Measurements from ENCODE around the gene SLC6A13. TPM values are rescaled to one million over a fixed set of nuclear protein-coding genes. Genes with fewer than 3 reads are reported as not detected.

SLC6A13 gene
- total RNA-seq, 1 donor from 2014 or later: 0.91 TPM

GRCh38 chr12:207804-208203 is 54.8 kb downstream of the SLC6A13 start:
- no peak for DNase-seq
- TF ChIP-seq CTCF (IDR thresholded peaks at IDR 0.05; ENCODE audit: partially characterized antibody, unreplicated experiment): no peak
- H3K27me3 Mint-ChIP-seq (ENCODE audit: unreplicated experiment): peaks cover 11% of the 10 kb centered on the region
- H3K27ac Mint-ChIP-seq (ENCODE audit: unreplicated experiment): no peak overlapping the region
- H3K4me3 Mint-ChIP-seq (ENCODE audit: unreplicated experiment): no peak overlapping the region
- peaks cover 5% of the 10 kb centered on the region for H3K36me3 Mint-ChIP-seq (ENCODE audit: unreplicated experiment)
- H3K9me3 Mint-ChIP-seq (ENCODE audit: unreplicated experiment): peaks cover 6% of the 10 kb centered on the region
- peaks cover 7% of the 10 kb centered on the region for H3K4me1 Mint-ChIP-seq (ENCODE audit: low read depth, unreplicated experiment)

GRCh38 chr12:206746-207440 is 55.7 kb downstream of the SLC6A13 start:
- peaks cover 3% of the 10 kb centered on the region for H3K4me1 Mint-ChIP-seq (ENCODE audit: low read depth, unreplicated experiment)
- H3K27ac Mint-ChIP-seq (ENCODE audit: unreplicated experiment): no peak overlapping the region
- H3K4me3 Mint-ChIP-seq (ENCODE audit: unreplicated experiment): no peak overlapping the region
- TF ChIP-seq CTCF (IDR thresholded peaks at IDR 0.05; ENCODE audit: partially characterized antibody, unreplicated experiment): no peak
- H3K27me3 Mint-ChIP-seq (ENCODE audit: unreplicated experiment): peaks cover 12% of the 10 kb centered on the region
- peaks cover 13% of the 10 kb centered on the region for H3K36me3 Mint-ChIP-seq (ENCODE audit: unreplicated experiment)
- DNase-seq: no peak
- peaks cover 6% of the 10 kb centered on the region for H3K9me3 Mint-ChIP-seq (ENCODE audit: unreplicated experiment)

- no peak for DNase-seq
- no peaks in the 10 kb centered on the region for H3K4me1 Mint-ChIP-seq (ENCODE audit: low read depth, unreplicated experiment)
- H3K36me3 Mint-ChIP-seq (ENCODE audit: unreplicated experiment): peaks cover 12% of the 10 kb centered on the region
- H3K27me3 Mint-ChIP-seq (ENCODE audit: unreplicated experiment): peaks cover 13% of the 10 kb centered on the region
- H3K4me3 Mint-ChIP-seq (ENCODE audit: unreplicated experiment): no peak overlapping the region
- H3K9me3 Mint-ChIP-seq (ENCODE audit: unreplicated experiment): peaks cover 6% of the 10 kb centered on the region
- no peak for TF ChIP-seq CTCF (IDR thresholded peaks at IDR 0.05; ENCODE audit: partially characterized antibody, unreplicated experiment)
- no peak overlapping the region for H3K27ac Mint-ChIP-seq (ENCODE audit: unreplicated experiment)
Observed at GRCh38 chr12:205026-205425, 57.6 kb downstream of the SLC6A13 start.

GRCh38 chr12:204261-204678 is 58.4 kb downstream of the SLC6A13 start:
- Mint-ChIP-seq H3K27ac (ENCODE audit: unreplicated experiment) (no peak overlapping the region), H3K9me3 (ENCODE audit: unreplicated experiment) (peaks cover 6% of the 10 kb centered on the region), H3K4me3 (ENCODE audit: unreplicated experiment) (peak overlapping the region; percentile 75), H3K36me3 (ENCODE audit: unreplicated experiment) (peaks cover 9% of the 10 kb centered on the region), H3K27me3 (ENCODE audit: unreplicated experiment) (peaks cover 13% of the 10 kb centered on the region), H3K4me1 (ENCODE audit: low read depth, unreplicated experiment) (peaks cover 6% of the 10 kb centered on the region)
- TF ChIP-seq CTCF (IDR thresholded peaks at IDR 0.05; ENCODE audit: partially characterized antibody, unreplicated experiment): no peak
- DNase-seq: no peak

GRCh38 chr12:203462-204260 is 59.0 kb downstream of the SLC6A13 start:
- Mint-ChIP-seq H3K27ac (ENCODE audit: unreplicated experiment) (no peak overlapping the region), H3K36me3 (ENCODE audit: unreplicated experiment) (peaks cover 9% of the 10 kb centered on the region), H3K4me3 (ENCODE audit: unreplicated experiment) (peak overlapping the region; percentile 75), H3K9me3 (ENCODE audit: unreplicated experiment) (peaks cover 2% of the 10 kb centered on the region), H3K27me3 (ENCODE audit: unreplicated experiment) (peaks cover 13% of the 10 kb centered on the region), H3K4me1 (ENCODE audit: low read depth, unreplicated experiment) (peaks cover 6% of the 10 kb centered on the region)
- peak; percentile 40 for TF ChIP-seq CTCF (IDR thresholded peaks at IDR 0.05; ENCODE audit: partially characterized antibody, unreplicated experiment)
- peak; percentile 69 for DNase-seq

Measured in glutamatergic neuron (in vitro differentiated cells).